SW480 (cell line): ENCODE results near the gene DSCAML1.

Source experiments
- DNase-seq: peaks from one replicate; pipeline ENCODE4 v3.0.0-alpha.2; 2016; ENCODE audit warnings: low spot score

DSCAML1 gene

GRCh38 chr11:117830674-117831351 lies 33.8 kb upstream of the DSCAML1 start:
- no peak for DNase-seq

GRCh38 chr11:117830072-117830471 lies 33.1 kb upstream of the DSCAML1 start:
- DNase-seq, result no peak

- no peak for DNase-seq
Observed at GRCh38 chr11:117829369-117829725, 32.3 kb upstream of the DSCAML1 start.

GRCh38 chr11:117828611-117829368 lies 31.8 kb upstream of the DSCAML1 start:
- peak; percentile 81 for DNase-seq

- no peak for DNase-seq
Observed at GRCh38 chr11:117827521-117828511, 30.8 kb upstream of the DSCAML1 start.

GRCh38 chr11:117826832-117827231 lies 29.8 kb upstream of the DSCAML1 start:
- DNase-seq, result no peak

- DNase-seq, result no peak
Observed at GRCh38 chr11:117826190-117826570, 29.2 kb upstream of the DSCAML1 start.

GRCh38 chr11:117825538-117826189 lies 28.6 kb upstream of the DSCAML1 start:
- no peak for DNase-seq

- DNase-seq, result no peak
Observed at GRCh38 chr11:117824571-117825537, 27.8 kb upstream of the DSCAML1 start, which contains the start of gene FXYD2. FXYD2 (minus strand) TSS chr11:117824744; CDS start chr11:117824678, 66 bp downstream.

GRCh38 chr11:117823946-117824420 lies 27.0 kb upstream of the DSCAML1 start:
- no peak for DNase-seq

- DNase-seq, result no peak
Observed at GRCh38 chr11:117823294-117823945, 26.4 kb upstream of the DSCAML1 start.

- DNase-seq, result no peak
Observed at GRCh38 chr11:117822074-117823033, 25.3 kb upstream of the DSCAML1 start.

GRCh38 chr11:117821431-117821830 lies 24.4 kb upstream of the DSCAML1 start:
- no peak for DNase-seq

- no peak for DNase-seq
Observed at GRCh38 chr11:117820516-117820915, 23.5 kb upstream of the DSCAML1 start.

- no peak for DNase-seq
Observed at GRCh38 chr11:117820071-117820470, 23.1 kb upstream of the DSCAML1 start.

GRCh38 chr11:117819096-117820040 lies 22.4 kb upstream of the DSCAML1 start:
- peak; percentile 78 for DNase-seq

GRCh38 chr11:117818041-117818873 lies 21.2 kb upstream of the DSCAML1 start:
- peak; percentile 63 for DNase-seq
